ENCODE measurements around the gene IVNS1ABP.

The IVNS1ABP gene

DNA sequence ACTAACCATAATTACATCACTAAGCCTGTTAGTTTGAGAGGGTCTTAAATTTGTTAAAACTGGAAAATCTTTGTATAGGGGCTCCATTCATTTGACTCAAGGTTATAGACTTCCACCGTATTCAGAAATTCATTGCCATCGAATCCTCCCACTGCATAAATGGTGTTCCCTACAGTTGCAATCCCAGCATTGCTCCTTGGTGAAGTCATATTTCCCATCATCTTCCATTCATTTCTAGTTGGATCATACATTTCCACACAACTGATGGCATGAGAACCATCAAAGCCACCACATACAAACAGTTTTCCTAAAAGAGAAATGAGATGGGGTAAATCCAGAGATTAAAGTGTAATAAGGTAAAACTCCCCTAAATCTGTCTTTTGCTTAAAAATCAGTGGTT, 19.1 kb downstream of the IVNS1ABP start:
- Histone ChIP-seq H2AK5ac (ENCODE audit: low read length, severe bottlenecking) (no peak overlapping the region), H2BK5ac (ENCODE audit: low read depth, low read length, poor library complexity, severe bottlenecking) (no peak overlapping the region), H3K9me3 (ENCODE audit: control insufficient read depth, low read length) (no peaks in the 10 kb centered on the region), H3K27ac (ENCODE audit: low read length, poor library complexity, severe bottlenecking) (no peak overlapping the region), H3K23ac (ENCODE audit: low read length in 2 of 2) (no peak overlapping the region), H2BK120ac (ENCODE audit: low read depth, low read length) (no peak overlapping the region), H4K91ac (ENCODE audit: low read length) (no peak overlapping the region), H4K8ac (ENCODE audit: low read length) (no peak overlapping the region), H3K4ac (ENCODE audit: low read depth in 1 of 2, low read length in 2 of 2) (no peak overlapping the region), H3K4me2 (ENCODE audit: low read length, poor library complexity, severe bottlenecking) (no peak overlapping the region), H3K79me1 (replicated peaks; ENCODE audit: low read length, poor library complexity, severe bottlenecking) (peaks cover 7% of the 10 kb centered on the region), H3K4me1 (ENCODE audit: control insufficient read depth, insufficient read depth, low read depth, low read length) (no peaks in the 10 kb centered on the region), H3K18ac (ENCODE audit: low read depth in 1 of 2, low read length in 2 of 2) (no peak overlapping the region), H3K27me3 (ENCODE audit: control insufficient read depth in 1 of 2, insufficient read depth in 1 of 2, low read length in 2 of 2) (no peaks in the 10 kb centered on the region), H3K4me3 (ENCODE audit: insufficient read depth in 1 of 2, low read depth in 1 of 2, low read length in 2 of 2) (no peak overlapping the region), H3K36me3 (ENCODE audit: control insufficient read depth in 1 of 2, insufficient read depth in 2 of 2, low read depth in 1 of 2, low read length in 2 of 2) (peaks cover 8 to 94% of the 10 kb centered on the region in 2 experiments), H2BK15ac (ENCODE audit: low read depth, poor library complexity, severe bottlenecking) (no peak overlapping the region), H3K9ac (ENCODE audit: low read length) (no peak overlapping the region), H3K14ac (ENCODE audit: low read length in 2 of 2) (no peak overlapping the region), H2BK12ac (ENCODE audit: low read length in 2 of 2) (no peak overlapping the region), H2AFZ (ENCODE audit: low read depth, low read length) (no peak overlapping the region)
- WGBS, result 97% methylated on average over 2 of the region's 2 CpGs
- DNase-seq, result peak; percentile 34

DNA sequence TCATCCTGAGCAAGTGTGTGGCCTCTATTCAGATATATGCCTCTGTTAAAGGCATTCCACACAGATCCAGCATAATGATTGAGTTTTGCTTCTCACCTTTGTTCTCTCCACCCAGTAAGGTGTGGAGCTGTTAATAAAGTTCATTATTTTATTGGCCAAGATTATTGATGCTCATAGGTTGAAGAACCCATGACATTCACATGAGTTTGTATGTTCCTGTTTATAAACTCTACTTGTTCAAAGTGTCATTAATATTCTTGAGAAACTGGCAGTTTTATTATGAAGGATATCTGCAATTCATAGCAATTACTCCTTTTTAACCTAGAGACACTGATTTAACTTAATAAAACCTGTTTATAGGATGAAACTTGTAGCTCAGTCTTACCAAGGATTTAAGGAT, 22.0 kb downstream of the IVNS1ABP start:
- no peak overlapping the region for H3K18ac ChIP-seq (ENCODE audit: low read depth in 1 of 2, low read length in 2 of 2)
- H2BK120ac ChIP-seq (ENCODE audit: low read depth, low read length), result no peak overlapping the region
- no peak overlapping the region for H4K91ac ChIP-seq (ENCODE audit: low read length)
- H3K27ac ChIP-seq (ENCODE audit: low read length, poor library complexity, severe bottlenecking), result no peak overlapping the region
- no peak overlapping the region for H2BK12ac ChIP-seq (ENCODE audit: low read length in 2 of 2)
- no peak for DNase-seq
- H3K4ac ChIP-seq (ENCODE audit: low read depth in 1 of 2, low read length in 2 of 2), result no peak overlapping the region
- H2AK5ac ChIP-seq (ENCODE audit: low read length, severe bottlenecking), result no peak overlapping the region
- no peaks in the 10 kb centered on the region for H3K9me3 ChIP-seq (ENCODE audit: control insufficient read depth, low read length)
- H3K27me3 ChIP-seq (ENCODE audit: control insufficient read depth in 1 of 2, insufficient read depth in 1 of 2, low read length in 2 of 2), result no peaks in the 10 kb centered on the region
- H3K4me3 ChIP-seq (ENCODE audit: insufficient read depth in 1 of 2, low read depth in 1 of 2, low read length in 2 of 2), result no peak overlapping the region
- no peak overlapping the region for H4K8ac ChIP-seq (ENCODE audit: low read length)
- no peak overlapping the region for H2BK15ac ChIP-seq (ENCODE audit: low read depth, poor library complexity, severe bottlenecking)
- no peak overlapping the region for H3K4me2 ChIP-seq (ENCODE audit: low read length, poor library complexity, severe bottlenecking)
- no peak overlapping the region for H2BK5ac ChIP-seq (ENCODE audit: low read depth, low read length, poor library complexity, severe bottlenecking)
- no peak overlapping the region for H3K23ac ChIP-seq (ENCODE audit: low read length in 2 of 2)
- H3K79me1 ChIP-seq (replicated peaks; ENCODE audit: low read length, poor library complexity, severe bottlenecking), result peaks cover 4% of the 10 kb centered on the region
- H2AFZ ChIP-seq (ENCODE audit: low read depth, low read length), result no peak overlapping the region
- no peak overlapping the region for H3K9ac ChIP-seq (ENCODE audit: low read length)
- no peak overlapping the region for H3K14ac ChIP-seq (ENCODE audit: low read length in 2 of 2)
- H3K36me3 ChIP-seq (ENCODE audit: control insufficient read depth in 1 of 2, insufficient read depth in 2 of 2, low read depth in 1 of 2, low read length in 2 of 2), result peaks cover 5 to 77% of the 10 kb centered on the region in 2 experiments
- H3K4me1 ChIP-seq (ENCODE audit: control insufficient read depth, insufficient read depth, low read depth, low read length), result no peaks in the 10 kb centered on the region

DNA sequence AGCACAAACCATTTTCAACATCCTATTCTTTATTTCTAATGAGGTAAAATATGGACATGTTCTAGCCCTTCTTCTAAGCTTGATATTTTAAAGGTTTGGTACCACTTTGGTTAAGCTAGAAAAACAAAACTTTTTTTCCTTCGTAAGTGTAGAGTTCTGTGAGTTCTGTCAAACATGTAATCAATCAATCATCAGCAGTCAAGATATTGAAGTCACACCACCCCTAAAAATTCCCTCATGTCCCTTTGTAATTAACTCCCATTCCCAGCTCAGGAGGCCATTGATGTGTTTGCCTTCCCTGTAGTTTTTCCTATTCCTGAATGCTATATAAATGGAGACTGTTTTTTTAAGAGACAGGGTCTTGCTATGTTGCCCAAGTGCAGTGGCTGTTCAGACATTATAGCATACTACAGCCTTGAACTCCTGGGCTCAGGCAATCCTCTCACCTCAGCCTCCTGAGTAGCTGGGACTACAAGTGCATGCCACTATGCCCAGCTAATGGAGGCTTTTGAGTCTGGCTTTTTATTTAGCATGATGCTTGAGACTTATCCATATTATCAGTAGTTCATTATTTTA, 23.0 kb downstream of the IVNS1ABP start:
- no peak overlapping the region for H3K4me2 ChIP-seq (ENCODE audit: low read length, poor library complexity, severe bottlenecking)
- no peak overlapping the region for H3K9ac ChIP-seq (ENCODE audit: low read length)
- no peak overlapping the region for H2AK5ac ChIP-seq (ENCODE audit: low read length, severe bottlenecking)
- no peak overlapping the region for H3K4me3 ChIP-seq (ENCODE audit: insufficient read depth in 1 of 2, low read depth in 1 of 2, low read length in 2 of 2)
- H4K91ac ChIP-seq (ENCODE audit: low read length), result no peak overlapping the region
- no peak overlapping the region for H4K8ac ChIP-seq (ENCODE audit: low read length)
- no peak for DNase-seq
- H3K23ac ChIP-seq (ENCODE audit: low read length in 2 of 2), result no peak overlapping the region
- H3K4me1 ChIP-seq (ENCODE audit: control insufficient read depth, insufficient read depth, low read depth, low read length), result no peaks in the 10 kb centered on the region
- no peak overlapping the region for H3K14ac ChIP-seq (ENCODE audit: low read length in 2 of 2)
- no CpG with 5 or more reads among the region's 1 CpG for WGBS
- H3K36me3 ChIP-seq (ENCODE audit: control insufficient read depth in 1 of 2, insufficient read depth in 2 of 2, low read depth in 1 of 2, low read length in 2 of 2), result peaks cover 5 to 67% of the 10 kb centered on the region in 2 experiments
- no peaks in the 10 kb centered on the region for H3K27me3 ChIP-seq (ENCODE audit: control insufficient read depth in 1 of 2, insufficient read depth in 1 of 2, low read length in 2 of 2)
- H2AFZ ChIP-seq (ENCODE audit: low read depth, low read length), result no peak overlapping the region
- no peak overlapping the region for H2BK120ac ChIP-seq (ENCODE audit: low read depth, low read length)
- no peak overlapping the region for H2BK15ac ChIP-seq (ENCODE audit: low read depth, poor library complexity, severe bottlenecking)
- no peak overlapping the region for H2BK5ac ChIP-seq (ENCODE audit: low read depth, low read length, poor library complexity, severe bottlenecking)
- peaks cover 1% of the 10 kb centered on the region for H3K79me1 ChIP-seq (replicated peaks; ENCODE audit: low read length, poor library complexity, severe bottlenecking)
- no peak overlapping the region for H3K27ac ChIP-seq (ENCODE audit: low read length, poor library complexity, severe bottlenecking)
- no peak overlapping the region for H3K4ac ChIP-seq (ENCODE audit: low read depth in 1 of 2, low read length in 2 of 2)
- no peaks in the 10 kb centered on the region for H3K9me3 ChIP-seq (ENCODE audit: control insufficient read depth, low read length)
- no peak overlapping the region for H3K18ac ChIP-seq (ENCODE audit: low read depth in 1 of 2, low read length in 2 of 2)
- no peak overlapping the region for H2BK12ac ChIP-seq (ENCODE audit: low read length in 2 of 2)

DNA sequence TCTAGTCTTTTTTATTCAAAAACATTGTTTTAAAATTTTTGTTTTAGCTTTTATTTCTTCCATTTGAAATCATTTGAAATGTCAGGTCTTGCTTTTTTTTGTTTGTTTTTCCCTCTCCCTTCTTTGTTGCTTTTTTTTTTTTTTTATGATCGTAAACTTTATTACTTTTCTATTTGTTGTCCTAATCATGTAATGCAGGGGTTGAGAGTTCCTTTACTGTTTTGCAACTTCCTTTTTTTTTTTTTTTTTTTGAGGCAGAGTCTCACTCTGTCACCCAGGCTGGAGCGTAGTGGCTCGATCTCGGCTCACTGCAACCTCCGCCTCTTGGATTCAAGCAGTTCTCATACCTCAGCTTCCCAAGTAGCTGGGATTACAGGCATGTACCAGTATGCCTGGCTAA, 24.8 kb downstream of the IVNS1ABP start:
- Histone ChIP-seq H3K79me1 (replicated peaks; ENCODE audit: low read length, poor library complexity, severe bottlenecking) (no peaks in the 10 kb centered on the region), H2BK120ac (ENCODE audit: low read depth, low read length) (no peak overlapping the region), H2BK15ac (ENCODE audit: low read depth, poor library complexity, severe bottlenecking) (no peak overlapping the region), H3K36me3 (ENCODE audit: control insufficient read depth in 1 of 2, insufficient read depth in 2 of 2, low read depth in 1 of 2, low read length in 2 of 2) (peaks cover 0 to 48% of the 10 kb centered on the region in 2 experiments), H2AK5ac (ENCODE audit: low read length, severe bottlenecking) (no peak overlapping the region), H3K4me2 (ENCODE audit: low read length, poor library complexity, severe bottlenecking) (no peak overlapping the region), H3K4me3 (ENCODE audit: insufficient read depth in 1 of 2, low read depth in 1 of 2, low read length in 2 of 2) (no peak overlapping the region), H4K8ac (ENCODE audit: low read length) (no peak overlapping the region), H3K18ac (ENCODE audit: low read depth in 1 of 2, low read length in 2 of 2) (no peak overlapping the region), H2AFZ (ENCODE audit: low read depth, low read length) (no peak overlapping the region), H3K27ac (ENCODE audit: low read length, poor library complexity, severe bottlenecking) (no peak overlapping the region), H3K27me3 (ENCODE audit: control insufficient read depth in 1 of 2, insufficient read depth in 1 of 2, low read length in 2 of 2) (no peaks in the 10 kb centered on the region), H3K4me1 (ENCODE audit: control insufficient read depth, insufficient read depth, low read depth, low read length) (no peaks in the 10 kb centered on the region), H3K9ac (ENCODE audit: low read length) (no peak overlapping the region), H2BK5ac (ENCODE audit: low read depth, low read length, poor library complexity, severe bottlenecking) (no peak overlapping the region), H3K9me3 (ENCODE audit: control insufficient read depth, low read length) (no peaks in the 10 kb centered on the region), H3K4ac (ENCODE audit: low read depth in 1 of 2, low read length in 2 of 2) (no peak overlapping the region), H3K14ac (ENCODE audit: low read length in 2 of 2) (no peak overlapping the region), H2BK12ac (ENCODE audit: low read length in 2 of 2) (no peak overlapping the region), H4K91ac (ENCODE audit: low read length) (no peak overlapping the region), H3K23ac (ENCODE audit: low read length in 2 of 2) (no peak overlapping the region)
- 100% methylated on average over 1 of the region's 5 CpGs for WGBS
- no peak for DNase-seq
